CD14-positive monocyte (primary cell): ENCODE data around the gene PSMD5. TPM values are rescaled to one million over a fixed set of nuclear protein-coding genes. Genes with fewer than 3 reads are reported as not detected.

Experiments used
- DNase-seq, 3 donors: peaks; one replicate each; pipeline ENCODE4 v3.0.0-alpha.2; 2011 to 2022
- H2AFZ ChIP-seq: 2 replicates; pipeline ENCODE4 v1.6.0; 2012; ENCODE audit warnings: mild to moderate bottlenecking, low read depth, low read length, inconsistent platforms; ENCODE audit not compliant: insufficient read depth, poor library complexity, severe bottlenecking
- H3K27ac ChIP-seq, 2 donors: 1 replicate in 1 of 2; 2 replicates in 1 of 2; pipeline ENCODE4 v1.5.1; 2012 to 2013; ENCODE audit warnings: low read length in 2 of 2, control low read depth in 1 of 2, inconsistent platforms in 1 of 2, low read depth in 1 of 2, mild to moderate bottlenecking in 1 of 2
- H3K27me3 ChIP-seq, 2 donors: one replicate each; pipeline versions ENCODE4 v1.6.0 to v1.6.1; 2011 to 2013; ENCODE audit warnings: low read length in 2 of 2; ENCODE audit not compliant: control insufficient read depth in 2 of 2, insufficient read depth in 2 of 2
- H3K36me3 ChIP-seq, 2 donors: replicated peaks in 1 of 2; 1 replicate in 1 of 2; 2 replicates in 1 of 2; pipeline versions ENCODE4 v1.5.1 to v1.6.1; 2012 to 2013; ENCODE audit warnings: low read length in 2 of 2, control low read depth in 1 of 2, inconsistent platforms in 1 of 2, mild to moderate bottlenecking in 1 of 2; ENCODE audit not compliant: insufficient read depth in 2 of 2, control insufficient read depth in 1 of 2
- H3K4me1 ChIP-seq, 2 donors: 1 replicate in 1 of 2; 2 replicates in 1 of 2; pipeline versions ENCODE4 v1.5.1 to v1.6.1; 2012 to 2013; ENCODE audit warnings: low read length in 2 of 2, control low read depth in 1 of 2, inconsistent platforms in 1 of 2, mild to moderate bottlenecking in 1 of 2, moderate library complexity in 1 of 2; ENCODE audit not compliant: insufficient read depth in 2 of 2, control insufficient read depth in 1 of 2
- H3K4me2 ChIP-seq: replicated peaks from 2 replicates; pipeline ENCODE3; 2012; ENCODE audit warnings: low read length, moderate library complexity, mild to moderate bottlenecking; ENCODE audit not compliant: poor library complexity, severe bottlenecking; ENCODE audit errors: extremely low read depth
- H3K4me3 ChIP-seq, 3 experiments: fragments of 200-600 bp in 1 of 3; sonication (generic) in 1 of 3; replicated peaks in 1 of 3; 1 replicate in 2 of 3; 2 replicates in 1 of 3; pipeline ENCODE4 v1.5.1; 2011 to 2013; ENCODE audit warnings: low read length in 3 of 3, mild to moderate bottlenecking in 3 of 3, control low read depth in 2 of 3, low read depth in 2 of 3, inconsistent platforms in 1 of 3, moderate library complexity in 1 of 3
- H3K79me2 ChIP-seq: 2 replicates; pipeline ENCODE4 v1.6.0; 2012; ENCODE audit warnings: mild to moderate bottlenecking, control low read depth, inconsistent platforms, low read length, moderate library complexity; ENCODE audit not compliant: insufficient read depth
- H3K9ac ChIP-seq: 2 replicates; pipeline ENCODE4 v1.6.0; 2017; ENCODE audit warnings: low read length, mild to moderate bottlenecking; ENCODE audit not compliant: insufficient read depth, poor library complexity, severe bottlenecking
- H3K9me3 ChIP-seq, 2 donors: replicated peaks in 1 of 2; 1 replicate in 1 of 2; 2 replicates in 1 of 2; pipeline versions ENCODE4 v1.5.1 to v1.6.1; 2012 to 2013; ENCODE audit warnings: low read length in 2 of 2, control low read depth in 1 of 2; ENCODE audit not compliant: control insufficient read depth in 1 of 2, insufficient read depth in 1 of 2
- H4K20me1 ChIP-seq: 2 replicates; pipeline ENCODE4 v1.6.0; 2012; ENCODE audit warnings: mild to moderate bottlenecking, low read length, control low read depth, moderate library complexity; ENCODE audit not compliant: insufficient read depth
- H3K27ac Mint-ChIP-seq, 7 donors: one replicate each; pipeline ENCODE4 v1.8.0; 2020; ENCODE audit warnings: mild to moderate bottlenecking in 7 of 7, mixed read lengths in 7 of 7, moderate library complexity in 6 of 7, inconsistent platforms in 2 of 7
- H3K27me3 Mint-ChIP-seq, 3 donors: one replicate each; pipeline ENCODE4 v1.8.0; 2021 to 2022; ENCODE audit warnings: low read depth in 3 of 3, mild to moderate bottlenecking in 3 of 3, mixed read lengths in 3 of 3, moderate library complexity in 3 of 3, inconsistent platforms in 1 of 3
- H3K36me3 Mint-ChIP-seq, 2 donors: one replicate each; pipeline ENCODE4 v1.8.0; 2020; ENCODE audit warnings: mixed read lengths in 2 of 2, inconsistent platforms in 1 of 2, mild to moderate bottlenecking in 1 of 2
- H3K4me1 Mint-ChIP-seq: one replicate; pipeline ENCODE4 v1.8.0; 2020; ENCODE audit warnings: mild to moderate bottlenecking, mixed read lengths
- H3K4me3 Mint-ChIP-seq, 2 donors: one replicate each; pipeline ENCODE4 v1.8.0; 2020; ENCODE audit warnings: mild to moderate bottlenecking in 2 of 2, mixed read lengths in 2 of 2, moderate library complexity in 1 of 2
- H3K9me3 Mint-ChIP-seq, 7 donors: one replicate each; pipeline ENCODE4 v1.8.0; 2020 to 2022; ENCODE audit warnings: mixed read lengths in 7 of 7, mild to moderate bottlenecking in 6 of 7, moderate library complexity in 6 of 7, inconsistent platforms in 2 of 7
- CTCF ChIP-seq: fragments of 200-600 bp; IDR thresholded peaks from one replicate; pipeline ENCODE4 v1.8.0; 2022; ENCODE audit warnings: antibody characterized with exemption, mild to moderate bottlenecking
- WGBS: methylation state at CpG from one replicate; pipeline ENCODE4 v1.1.5; 2013; ENCODE audit warnings: missing lambda C conversion rate; ENCODE audit not compliant: insufficient coverage; 5-methylcytosine and 5-hydroxymethylcytosine counted together
- intact Hi-C, 2 donors: fragments of 100-400 bp; cut with micrococcal nuclease; formaldehyde crosslinking; loops; one replicate each; pipeline versions ENCODE4 v1.15.0 to v1.15.1; 2023
- polyA plus RNA-seq, 3 donors: library from polyadenylated mRNA; depleted of rRNA in 1 of 3; unstranded in 2 of 3; stranded (reverse) in 1 of 3; fragments of 300-500 nt in 2 of 3; fragments of >200 nt in 1 of 3; fragmentation: Illumina TruSeq in 2 of 3; gene quantifications; 1 replicate in 2 of 3; 2 replicates in 1 of 3; pipeline ENCODE4 v1.2.3, GENCODE V29; 2012 to 2021

PSMD5 gene
- polyA plus RNA-seq, 3 donors, result 10.0 to 20.9 (median 10.7) TPM

- Histone ChIP-seq H4K20me1 (no peaks in the 10 kb centered on the region), H3K27ac (no peak overlapping the region), H3K79me2 (peaks cover 4% of the 10 kb centered on the region), H3K4me1 (no peaks in the 10 kb centered on the region), H3K9ac (no peak overlapping the region), H3K27me3 (no peaks in the 10 kb centered on the region), H3K4me2 (no peak overlapping the region), H2AFZ (no peak overlapping the region), H3K36me3 (peaks cover 68 to 98% of the 10 kb centered on the region in 2 donors), H3K4me3 (no peak overlapping the region), H3K9me3 (no peaks in the 10 kb centered on the region)
- intact Hi-C loops, result no loop called here
- no peak for TF ChIP-seq CTCF
- no peak overlapping the region for H3K4me3 Mint-ChIP-seq
- H3K27ac Mint-ChIP-seq, result peak overlapping the region in 3 of 7 donors; percentile 26 to 60 (median 40)
- 100% methylated on average over 2 of the region's 4 CpGs for WGBS
- DNase-seq, result no peak
- peaks cover 84 to 86% of the 10 kb centered on the region in 2 donors for H3K36me3 Mint-ChIP-seq
- peaks cover 1% of the 10 kb centered on the region for H3K4me1 Mint-ChIP-seq
- H3K9me3 Mint-ChIP-seq, result no peaks in the 10 kb centered on the region
- peaks cover 0 to 3% (median 0%) of the 10 kb centered on the region in 3 donors for H3K27me3 Mint-ChIP-seq
These were observed 14.0 kb upstream of the PSMD5 start for GRCh38 chr9:120856700-120857099.

GRCh38 chr9:120855827-120856670, 13.3 kb upstream of the PSMD5 start:
- peak overlapping the region in 4 of 7 donors; percentile 26 to 68 (median 44) for H3K27ac Mint-ChIP-seq
- no peaks in the 10 kb centered on the region for H3K79me2 ChIP-seq
- no peak overlapping the region for H2AFZ ChIP-seq

More at GRCh38 chr9:120855827-120856670, 13.3 kb upstream of the PSMD5 start:
- TF ChIP-seq CTCF, result no peak
- Histone ChIP-seq H3K36me3 (peaks cover 61 to 98% of the 10 kb centered on the region in 2 donors), H4K20me1 (no peaks in the 10 kb centered on the region), H3K27ac (no peak overlapping the region), H3K9me3 (no peaks in the 10 kb centered on the region), H3K27me3 (no peaks in the 10 kb centered on the region), H3K4me1 (no peaks in the 10 kb centered on the region), H3K4me3 (no peak overlapping the region), H3K4me2 (no peak overlapping the region), H3K9ac (no peak overlapping the region)
- WGBS, result 92% methylated on average over 7 of the region's 7 CpGs
- H3K9me3 Mint-ChIP-seq, result no peaks in the 10 kb centered on the region
- H3K4me3 Mint-ChIP-seq, result no peak overlapping the region
- H3K4me1 Mint-ChIP-seq, result peaks cover 1% of the 10 kb centered on the region
- peaks cover 0 to 3% (median 0%) of the 10 kb centered on the region in 3 donors for H3K27me3 Mint-ChIP-seq
- DNase-seq, result no peak
- H3K36me3 Mint-ChIP-seq, result peaks cover 81% of the 10 kb centered on the region in 2 donors
- intact Hi-C loops, result no loop called here
